OCI-LY1 (cell line): ENCODE data around the gene ARHGEF10L.

Experiments used
- H2AFZ ChIP-seq: fragments of 200-600 bp; sonication (generic), shearing (Covaris generic); 2 replicates; pipeline ENCODE4 v1.6.0; 2014; ENCODE audit warnings: antibody characterized with exemption, mild to moderate bottlenecking, low read length
- H3F3A ChIP-seq: fragments of 200-600 bp; sonication (generic), shearing (Covaris generic); 2 replicates; pipeline ENCODE4 v1.6.0; 2014; ENCODE audit warnings: mild to moderate bottlenecking, antibody characterized with exemption, low read length, moderate library complexity; ENCODE audit not compliant: insufficient read depth
- H3K27ac ChIP-seq: fragments of 200-600 bp; sonication (generic); 2 replicates; pipeline ENCODE4 v1.5.1; 2014; ENCODE audit warnings: low read length, mixed run types, mild to moderate bottlenecking, low read depth; ENCODE audit not compliant: poor library complexity, severe bottlenecking
- H3K27me3 ChIP-seq: fragments of 200-600 bp; sonication (generic); 2 replicates; pipeline ENCODE4 v1.6.0; 2014; ENCODE audit warnings: antibody characterized with exemption, mild to moderate bottlenecking, low read length, moderate library complexity; ENCODE audit not compliant: insufficient read depth
- H3K36me3 ChIP-seq: fragments of 200-600 bp; sonication (generic); 2 replicates; pipeline ENCODE4 v1.6.1; 2014; ENCODE audit warnings: mild to moderate bottlenecking, antibody characterized with exemption, low read length, moderate library complexity, mixed read lengths; ENCODE audit not compliant: insufficient read depth
- H3K4me1 ChIP-seq: fragments of 200-600 bp; sonication (generic); 2 replicates; pipeline ENCODE4 v1.5.1; 2014; ENCODE audit warnings: mild to moderate bottlenecking, low read length, moderate library complexity; ENCODE audit not compliant: insufficient read depth, severe bottlenecking
- H3K4me2 ChIP-seq: fragments of 200-600 bp; sonication (generic), shearing (Covaris generic); 2 replicates; pipeline ENCODE4 v1.6.1; 2014; ENCODE audit warnings: low read length
- H3K4me3 ChIP-seq: fragments of 200-600 bp; sonication (generic); 2 replicates; pipeline ENCODE4 v1.5.1; 2014; ENCODE audit warnings: low read length, low read depth, mild to moderate bottlenecking, mixed read lengths; ENCODE audit not compliant: poor library complexity, severe bottlenecking
- H3K79me2 ChIP-seq: fragments of 200-600 bp; shearing (Covaris generic); 2 replicates; pipeline ENCODE4 v1.6.1; 2016; ENCODE audit warnings: mixed run types, low read length, mixed read lengths; ENCODE audit not compliant: insufficient read depth
- H3K9ac ChIP-seq: fragments of 200-600 bp; sonication (generic), shearing (Covaris generic); 2 replicates; pipeline ENCODE4 v1.6.1; 2014; ENCODE audit warnings: mild to moderate bottlenecking, low read length, mixed read lengths
- H3K9me2 ChIP-seq: fragments of 200-600 bp; sonication (generic), shearing (Covaris generic); 2 replicates; pipeline ENCODE4 v1.6.1; 2014; ENCODE audit warnings: low read depth, mild to moderate bottlenecking, low read length, mixed read lengths
- H3K9me3 ChIP-seq: fragments of 200-600 bp; shearing (Covaris generic); 2 replicates; pipeline ENCODE4 v1.6.1; 2014; ENCODE audit warnings: low read length, mixed read lengths
- H4K20me1 ChIP-seq: fragments of 200-600 bp; sonication (generic), shearing (Covaris generic); 2 replicates; pipeline ENCODE4 v1.6.0; 2016; ENCODE audit warnings: mild to moderate bottlenecking, low read length; ENCODE audit not compliant: insufficient read depth
- EZH2 ChIP-seq: fragments of 200-600 bp; sonication (generic), shearing (Covaris generic); IDR thresholded peaks from 2 replicates; pipeline ENCODE4 v1.8.0; 2017; ENCODE audit warnings: borderline replicate concordance, mixed run types, mild to moderate bottlenecking, antibody characterized with exemption, low read length, moderate library complexity, mixed read lengths
- TF ChIP-seq, protein P1 (sequence below): fragments of 200-600 bp; sonication (generic), shearing (Covaris generic); IDR thresholded peaks from 2 replicates; pipeline ENCODE4 v1.5.1; 2017; ENCODE audit warnings: mild to moderate bottlenecking, antibody characterized with exemption, low read length, moderate library complexity, mixed read lengths

The ARHGEF10L gene

DNA sequence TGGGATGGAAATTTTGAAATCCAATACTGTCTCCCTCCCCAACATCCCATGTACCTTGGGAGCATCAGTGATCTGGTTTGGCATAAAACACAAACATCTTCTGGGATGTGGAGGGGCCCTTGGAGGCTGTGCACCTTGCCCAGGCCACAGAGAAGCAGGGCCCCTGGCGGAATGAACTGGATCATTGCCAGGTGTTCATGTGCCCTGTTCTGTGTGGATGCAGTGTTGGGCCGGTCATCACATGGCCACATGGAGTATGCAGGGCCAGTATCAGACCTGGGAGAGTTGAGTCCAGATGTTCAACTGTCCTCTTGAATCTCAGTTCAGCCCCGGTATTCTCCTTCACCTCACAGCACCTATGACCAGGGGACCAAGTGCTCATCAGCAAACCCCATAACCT is 26.9 kb downstream of the ARHGEF10L start:
- no peak overlapping the region for H2AFZ ChIP-seq
- no peak overlapping the region for H3K27ac ChIP-seq
- H3K36me3 ChIP-seq = no peaks in the 10 kb centered on the region
- no peak overlapping the region for H3K4me3 ChIP-seq
- H4K20me1 ChIP-seq = no peaks in the 10 kb centered on the region
- no peaks in the 10 kb centered on the region for H3K9me2 ChIP-seq
- no peaks in the 10 kb centered on the region for H3K4me1 ChIP-seq
- H3K79me2 ChIP-seq = no peaks in the 10 kb centered on the region
- no peaks in the 10 kb centered on the region for H3K9me3 ChIP-seq
- TF ChIP-seq, protein P1, sequence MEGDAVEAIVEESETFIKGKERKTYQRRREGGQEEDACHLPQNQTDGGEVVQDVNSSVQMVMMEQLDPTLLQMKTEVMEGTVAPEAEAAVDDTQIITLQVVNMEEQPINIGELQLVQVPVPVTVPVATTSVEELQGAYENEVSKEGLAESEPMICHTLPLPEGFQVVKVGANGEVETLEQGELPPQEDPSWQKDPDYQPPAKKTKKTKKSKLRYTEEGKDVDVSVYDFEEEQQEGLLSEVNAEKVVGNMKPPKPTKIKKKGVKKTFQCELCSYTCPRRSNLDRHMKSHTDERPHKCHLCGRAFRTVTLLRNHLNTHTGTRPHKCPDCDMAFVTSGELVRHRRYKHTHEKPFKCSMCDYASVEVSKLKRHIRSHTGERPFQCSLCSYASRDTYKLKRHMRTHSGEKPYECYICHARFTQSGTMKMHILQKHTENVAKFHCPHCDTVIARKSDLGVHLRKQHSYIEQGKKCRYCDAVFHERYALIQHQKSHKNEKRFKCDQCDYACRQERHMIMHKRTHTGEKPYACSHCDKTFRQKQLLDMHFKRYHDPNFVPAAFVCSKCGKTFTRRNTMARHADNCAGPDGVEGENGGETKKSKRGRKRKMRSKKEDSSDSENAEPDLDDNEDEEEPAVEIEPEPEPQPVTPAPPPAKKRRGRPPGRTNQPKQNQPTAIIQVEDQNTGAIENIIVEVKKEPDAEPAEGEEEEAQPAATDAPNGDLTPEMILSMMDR = no peak
- TF ChIP-seq EZH2 = no peak
- no peaks in the 10 kb centered on the region for H3F3A ChIP-seq
- no peak overlapping the region for H3K9ac ChIP-seq
- H3K27me3 ChIP-seq = no peaks in the 10 kb centered on the region
- no peak overlapping the region for H3K4me2 ChIP-seq

- H3F3A ChIP-seq = no peaks in the 10 kb centered on the region
- H3K4me3 ChIP-seq = no peak overlapping the region
- H3K9ac ChIP-seq = no peak overlapping the region
- TF ChIP-seq EZH2 = no peak
- TF ChIP-seq, protein P1 = no peak
- no peak overlapping the region for H3K4me2 ChIP-seq
- H3K36me3 ChIP-seq = no peaks in the 10 kb centered on the region
- no peaks in the 10 kb centered on the region for H3K27me3 ChIP-seq
- no peaks in the 10 kb centered on the region for H3K9me3 ChIP-seq
- H3K27ac ChIP-seq = no peak overlapping the region
- no peak overlapping the region for H2AFZ ChIP-seq
- no peaks in the 10 kb centered on the region for H4K20me1 ChIP-seq
- H3K9me2 ChIP-seq = no peaks in the 10 kb centered on the region
- H3K79me2 ChIP-seq = no peaks in the 10 kb centered on the region
- H3K4me1 ChIP-seq = no peaks in the 10 kb centered on the region
Measured at GRCh38 chr1:17566892-17567291, 27.4 kb downstream of the ARHGEF10L start.

GRCh38 chr1:17567582-17567981 is 28.1 kb downstream of the ARHGEF10L start:
- H2AFZ ChIP-seq = no peak overlapping the region
- H3K4me1 ChIP-seq = no peaks in the 10 kb centered on the region
- no peak overlapping the region for H3K4me3 ChIP-seq
- no peaks in the 10 kb centered on the region for H3K9me3 ChIP-seq
- no peak overlapping the region for H3K4me2 ChIP-seq
- no peaks in the 10 kb centered on the region for H3K27me3 ChIP-seq
- H3K27ac ChIP-seq = no peak overlapping the region
- no peaks in the 10 kb centered on the region for H3F3A ChIP-seq
- no peak overlapping the region for H3K9ac ChIP-seq
- H3K9me2 ChIP-seq = no peaks in the 10 kb centered on the region
- no peaks in the 10 kb centered on the region for H3K79me2 ChIP-seq
- TF ChIP-seq, protein P1 = no peak
- no peak for TF ChIP-seq EZH2
- no peaks in the 10 kb centered on the region for H3K36me3 ChIP-seq
- H4K20me1 ChIP-seq = no peaks in the 10 kb centered on the region
